Measurements from ENCODE around the gene USH2A.

The USH2A gene

GRCh38 chr1:216332462-216332861 lies 90.8 kb downstream of the USH2A start:
- no peak overlapping the region for H3K27ac ChIP-seq
- ChIA-PET CTCF (no interaction called here), POLR2A (ENCODE audit: low non-redundant PET) (no interaction called here)
- no peak for DNase-seq (ENCODE audit: low spot score)
- TF ChIP-seq CTCF (conservative IDR thresholded peaks at IDR 0.05; ENCODE audit: low read depth): no peak

- no peak for DNase-seq (ENCODE audit: low spot score)
- TF ChIP-seq CTCF (conservative IDR thresholded peaks at IDR 0.05; ENCODE audit: low read depth): no peak
- ChIA-PET POLR2A (ENCODE audit: low non-redundant PET) (no interaction called here), CTCF (no interaction called here)
- no peak overlapping the region for H3K27ac ChIP-seq
Observed at GRCh38 chr1:216332003-216332402, 91.2 kb downstream of the USH2A start.

GRCh38 chr1:216331211-216331610 lies 92.0 kb downstream of the USH2A start:
- ChIA-PET POLR2A (ENCODE audit: low non-redundant PET) (no interaction called here), CTCF (no interaction called here)
- no peak overlapping the region for H3K27ac ChIP-seq
- peak; percentile 12 for DNase-seq (ENCODE audit: low spot score)
- no peak for TF ChIP-seq CTCF (conservative IDR thresholded peaks at IDR 0.05; ENCODE audit: low read depth)

GRCh38 chr1:216330262-216330661 lies 93.0 kb downstream of the USH2A start:
- TF ChIP-seq CTCF (conservative IDR thresholded peaks at IDR 0.05; ENCODE audit: low read depth): no peak
- ChIA-PET POLR2A (ENCODE audit: low non-redundant PET) (no interaction called here), CTCF (no interaction called here)
- H3K27ac ChIP-seq: no peak overlapping the region
- peak; percentile 13 for DNase-seq (ENCODE audit: low spot score)

GRCh38 chr1:216325946-216326345 lies 97.3 kb downstream of the USH2A start:
- CTCF ChIA-PET: no interaction called here
- POLR2A ChIA-PET (ENCODE audit: low non-redundant PET): no interaction called here
- peak; percentile 41 for DNase-seq (ENCODE audit: low spot score)
- no peak for TF ChIP-seq CTCF (conservative IDR thresholded peaks at IDR 0.05; ENCODE audit: low read depth)
- no peak overlapping the region for H3K27ac ChIP-seq

GRCh38 chr1:216325336-216325735 lies 97.9 kb downstream of the USH2A start:
- POLR2A ChIA-PET (ENCODE audit: low non-redundant PET): no interaction called here
- CTCF ChIA-PET: no interaction called here
- TF ChIP-seq CTCF (conservative IDR thresholded peaks at IDR 0.05; ENCODE audit: low read depth): no peak

GRCh38 chr1:216323344-216323743 lies 99.9 kb downstream of the USH2A start:
- H3K27ac ChIP-seq: no peak overlapping the region
- ChIA-PET POLR2A (ENCODE audit: low non-redundant PET) (no interaction called here), CTCF (interaction anchor here (0.6 kb wide), 1 partner anchor 1870 kb away, joined by 3 read pairs; no protein-coding TSS in a partner anchor)
- TF ChIP-seq CTCF (conservative IDR thresholded peaks at IDR 0.05; ENCODE audit: low read depth): no peak
- no peak for DNase-seq (ENCODE audit: low spot score)

More at GRCh38 chr1:216325336-216325735, 97.9 kb downstream of the USH2A start:
- DNase-seq (ENCODE audit: low spot score): no peak
- H3K27ac ChIP-seq: no peak overlapping the region

Data from RWPE1 (cell line).